ENCODE data around the gene PPP1R16B. TPM values are rescaled to one million over a fixed set of nuclear protein-coding genes. Genes with fewer than 3 reads are reported as not detected.

Gene PPP1R16B
- total and polyA plus RNA-seq, 4 donors, result 22.0 to 55.2 (median 37.8) TPM

- H3K9me3 ChIP-seq (ENCODE audit: control insufficient read depth, insufficient read depth, low read length), result no peaks in the 10 kb centered on the region
- no peaks in the 10 kb centered on the region for H3K4me1 ChIP-seq (ENCODE audit: control insufficient read depth, insufficient read depth, low read length)
- H3K27ac ChIP-seq (ENCODE audit: low read depth, low read length), result no peak overlapping the region
- DNase-seq (ENCODE audit: low read depth in 4 of 6, low spot score in 6 of 6), result no peak
- H3K4me3 ChIP-seq (ENCODE audit: low read depth, low read length), result no peak overlapping the region
- H3K27me3 ChIP-seq (ENCODE audit: control insufficient read depth, insufficient read depth, low read length), result no peaks in the 10 kb centered on the region
- H3K36me3 ChIP-seq (ENCODE audit: control insufficient read depth, insufficient read depth, low read length), result no peaks in the 10 kb centered on the region
- WGBS (ENCODE audit: insufficient coverage), result 100% methylated on average over 2 of the region's 5 CpGs
Observed at GRCh38 chr20:38940644-38941043, 135.1 kb downstream of the PPP1R16B start.

- H3K4me1 ChIP-seq (ENCODE audit: control insufficient read depth, insufficient read depth, low read length), result no peaks in the 10 kb centered on the region
- DNase-seq (ENCODE audit: low read depth in 4 of 6, low spot score in 6 of 6), result no peak
- no peaks in the 10 kb centered on the region for H3K36me3 ChIP-seq (ENCODE audit: control insufficient read depth, insufficient read depth, low read length)
- no peak overlapping the region for H3K27ac ChIP-seq (ENCODE audit: low read depth, low read length)
- no peaks in the 10 kb centered on the region for H3K27me3 ChIP-seq (ENCODE audit: control insufficient read depth, insufficient read depth, low read length)
- H3K4me3 ChIP-seq (ENCODE audit: low read depth, low read length), result no peak overlapping the region
- no peaks in the 10 kb centered on the region for H3K9me3 ChIP-seq (ENCODE audit: control insufficient read depth, insufficient read depth, low read length)
- 89% methylated on average over 5 of the region's 5 CpGs for WGBS (ENCODE audit: insufficient coverage)
Observed at GRCh38 chr20:38941726-38942389, 136.4 kb downstream of the PPP1R16B start.

GRCh38 chr20:38945012-38945411 lies 139.5 kb downstream of the PPP1R16B start:
- no peaks in the 10 kb centered on the region for H3K4me1 ChIP-seq (ENCODE audit: control insufficient read depth, insufficient read depth, low read length)
- no peak for DNase-seq (ENCODE audit: low read depth in 4 of 6, low spot score in 6 of 6)
- no peak overlapping the region for H3K27ac ChIP-seq (ENCODE audit: low read depth, low read length)

GRCh38 chr20:38946836-38947235 lies 141.3 kb downstream of the PPP1R16B start:
- Histone ChIP-seq H3K9me3 (ENCODE audit: control insufficient read depth, insufficient read depth, low read length) (no peaks in the 10 kb centered on the region), H3K27me3 (ENCODE audit: control insufficient read depth, insufficient read depth, low read length) (no peaks in the 10 kb centered on the region), H3K4me1 (ENCODE audit: control insufficient read depth, insufficient read depth, low read length) (no peaks in the 10 kb centered on the region), H3K27ac (ENCODE audit: low read depth, low read length) (no peak overlapping the region), H3K4me3 (ENCODE audit: low read depth, low read length) (no peak overlapping the region), H3K36me3 (ENCODE audit: control insufficient read depth, insufficient read depth, low read length) (peaks cover 8% of the 10 kb centered on the region)
- no peak for DNase-seq (ENCODE audit: low read depth in 4 of 6, low spot score in 6 of 6)
- WGBS (ENCODE audit: insufficient coverage), result no CpG with 5 or more reads among the region's 3 CpGs

More at GRCh38 chr20:38945012-38945411, 139.5 kb downstream of the PPP1R16B start:
- no peaks in the 10 kb centered on the region for H3K27me3 ChIP-seq (ENCODE audit: control insufficient read depth, insufficient read depth, low read length)
- H3K36me3 ChIP-seq (ENCODE audit: control insufficient read depth, insufficient read depth, low read length), result peaks cover 4% of the 10 kb centered on the region
- H3K4me3 ChIP-seq (ENCODE audit: low read depth, low read length), result no peak overlapping the region
- WGBS (ENCODE audit: insufficient coverage), result no CpG with 5 or more reads among the region's 3 CpGs
- no peaks in the 10 kb centered on the region for H3K9me3 ChIP-seq (ENCODE audit: control insufficient read depth, insufficient read depth, low read length)

- H3K4me1 ChIP-seq (ENCODE audit: control insufficient read depth, insufficient read depth, low read length), result no peaks in the 10 kb centered on the region
- DNase-seq (ENCODE audit: low read depth in 4 of 6, low spot score in 6 of 6), result peak in 1 of 6 donors; percentile 29
- H3K36me3 ChIP-seq (ENCODE audit: control insufficient read depth, insufficient read depth, low read length), result peaks cover 8% of the 10 kb centered on the region
- H3K27me3 ChIP-seq (ENCODE audit: control insufficient read depth, insufficient read depth, low read length), result no peaks in the 10 kb centered on the region
- H3K27ac ChIP-seq (ENCODE audit: low read depth, low read length), result no peak overlapping the region
- no peak overlapping the region for H3K4me3 ChIP-seq (ENCODE audit: low read depth, low read length)
- 89% methylated on average over 3 of the region's 7 CpGs for WGBS (ENCODE audit: insufficient coverage)
- no peaks in the 10 kb centered on the region for H3K9me3 ChIP-seq (ENCODE audit: control insufficient read depth, insufficient read depth, low read length)
Observed at GRCh38 chr20:38947931-38948362, 142.4 kb downstream of the PPP1R16B start.

- Histone ChIP-seq H3K4me3 (ENCODE audit: low read depth, low read length) (no peak overlapping the region), H3K27ac (ENCODE audit: low read depth, low read length) (no peak overlapping the region), H3K4me1 (ENCODE audit: control insufficient read depth, insufficient read depth, low read length) (no peaks in the 10 kb centered on the region), H3K27me3 (ENCODE audit: control insufficient read depth, insufficient read depth, low read length) (no peaks in the 10 kb centered on the region), H3K36me3 (ENCODE audit: control insufficient read depth, insufficient read depth, low read length) (peaks cover 8% of the 10 kb centered on the region), H3K9me3 (ENCODE audit: control insufficient read depth, insufficient read depth, low read length) (no peaks in the 10 kb centered on the region)
- 97% methylated on average over 2 of the region's 2 CpGs for WGBS (ENCODE audit: insufficient coverage)
- no peak for DNase-seq (ENCODE audit: low read depth in 4 of 6, low spot score in 6 of 6)
Observed at GRCh38 chr20:38950254-38950653, 144.8 kb downstream of the PPP1R16B start.

- Histone ChIP-seq H3K4me3 (ENCODE audit: low read depth, low read length) (no peak overlapping the region), H3K27ac (ENCODE audit: low read depth, low read length) (no peak overlapping the region), H3K36me3 (ENCODE audit: control insufficient read depth, insufficient read depth, low read length) (peaks cover 8% of the 10 kb centered on the region), H3K27me3 (ENCODE audit: control insufficient read depth, insufficient read depth, low read length) (no peaks in the 10 kb centered on the region), H3K9me3 (ENCODE audit: control insufficient read depth, insufficient read depth, low read length) (no peaks in the 10 kb centered on the region), H3K4me1 (ENCODE audit: control insufficient read depth, insufficient read depth, low read length) (no peaks in the 10 kb centered on the region)
- DNase-seq (ENCODE audit: low read depth in 4 of 6, low spot score in 6 of 6), result no peak
- WGBS (ENCODE audit: insufficient coverage), result 100% methylated on average over 8 of the region's 9 CpGs
Observed at GRCh38 chr20:38951611-38952010, 146.1 kb downstream of the PPP1R16B start.

GRCh38 chr20:38952153-38952552 lies 146.7 kb downstream of the PPP1R16B start:
- no peak overlapping the region for H3K4me3 ChIP-seq (ENCODE audit: low read depth, low read length)
- WGBS (ENCODE audit: insufficient coverage), result 95% methylated on average over 5 of the region's 6 CpGs
- H3K4me1 ChIP-seq (ENCODE audit: control insufficient read depth, insufficient read depth, low read length), result no peaks in the 10 kb centered on the region
- no peaks in the 10 kb centered on the region for H3K27me3 ChIP-seq (ENCODE audit: control insufficient read depth, insufficient read depth, low read length)
- H3K36me3 ChIP-seq (ENCODE audit: control insufficient read depth, insufficient read depth, low read length), result peaks cover 8% of the 10 kb centered on the region
- no peak for DNase-seq (ENCODE audit: low read depth in 4 of 6, low spot score in 6 of 6)
- H3K27ac ChIP-seq (ENCODE audit: low read depth, low read length), result no peak overlapping the region
- H3K9me3 ChIP-seq (ENCODE audit: control insufficient read depth, insufficient read depth, low read length), result no peaks in the 10 kb centered on the region

- H3K27me3 ChIP-seq (ENCODE audit: control insufficient read depth, insufficient read depth, low read length), result no peaks in the 10 kb centered on the region
- WGBS (ENCODE audit: insufficient coverage), result 100% methylated on average over 2 of the region's 8 CpGs
- no peak for DNase-seq (ENCODE audit: low read depth in 4 of 6, low spot score in 6 of 6)
- H3K27ac ChIP-seq (ENCODE audit: low read depth, low read length), result no peak overlapping the region
- no peaks in the 10 kb centered on the region for H3K4me1 ChIP-seq (ENCODE audit: control insufficient read depth, insufficient read depth, low read length)
- no peak overlapping the region for H3K4me3 ChIP-seq (ENCODE audit: low read depth, low read length)
- no peaks in the 10 kb centered on the region for H3K9me3 ChIP-seq (ENCODE audit: control insufficient read depth, insufficient read depth, low read length)
- H3K36me3 ChIP-seq (ENCODE audit: control insufficient read depth, insufficient read depth, low read length), result peaks cover 8% of the 10 kb centered on the region
Observed at GRCh38 chr20:38953630-38954340, 148.3 kb downstream of the PPP1R16B start.
